HEK293 (cell line): ENCODE results near the gene GALNT1.

Source experiments
- KLF16 ChIP-seq: fragments of 450-650 bp; formaldehyde crosslinking; IDR thresholded peaks from 2 replicates; pipeline ENCODE4 v1.5.1; 2017; ENCODE audit warnings: missing biosample characterization, missing genetic modification characterization
- SCRT2 ChIP-seq: fragments of 450-650 bp; formaldehyde crosslinking; IDR thresholded peaks from 2 replicates; pipeline ENCODE4 v1.5.1; 2016; ENCODE audit warnings: missing biosample characterization, missing genetic modification characterization
- TRIM28 ChIP-seq: IDR thresholded peaks from 2 replicates; pipeline ENCODE4 v1.6.1; 2011; ENCODE audit warnings: low read length, control low read depth, borderline replicate concordance
- ZEB2 ChIP-seq: fragments of 450-650 bp; formaldehyde crosslinking; IDR thresholded peaks from 2 replicates; pipeline ENCODE4 v1.5.1; 2016; ENCODE audit warnings: missing biosample characterization, missing genetic modification characterization
- ZNF138 ChIP-seq: fragments of 450-650 bp; formaldehyde crosslinking; IDR thresholded peaks from 2 replicates; pipeline ENCODE4 v1.5.1; 2016; ENCODE audit warnings: missing biosample characterization, missing genetic modification characterization, borderline replicate concordance
- ZNF16 ChIP-seq: fragments of 450-650 bp; formaldehyde crosslinking; IDR thresholded peaks from 2 replicates; pipeline ENCODE4 v1.5.1; 2016; ENCODE audit warnings: low read depth, missing biosample characterization, missing genetic modification characterization
- ZNF768 ChIP-seq: fragments of 450-650 bp; formaldehyde crosslinking; IDR thresholded peaks from 2 replicates; pipeline ENCODE4 v1.5.1; 2018; ENCODE audit warnings: missing biosample characterization, mild to moderate bottlenecking, missing genetic modification characterization
- ZNF830 ChIP-seq: fragments of 450-650 bp; IDR thresholded peaks from 2 replicates; pipeline ENCODE4 v1.5.0; 2018; ENCODE audit warnings: missing biosample characterization, missing genetic modification characterization, low read depth, mild to moderate bottlenecking, moderate library complexity
- TF ChIP-seq, protein P1 (sequence below): fragments of 450-650 bp; formaldehyde crosslinking; IDR thresholded peaks from 2 replicates; pipeline ENCODE4 v1.5.1; 2016; ENCODE audit warnings: missing biosample characterization, missing genetic modification characterization
- TF ChIP-seq, protein P2 (sequence below): fragments of 450-650 bp; formaldehyde crosslinking; IDR thresholded peaks from 2 replicates; pipeline ENCODE4 v1.5.1; 2016; ENCODE audit warnings: missing biosample characterization, missing genetic modification characterization
- TF ChIP-seq, protein P3 (sequence below): fragments of 450-650 bp; IDR thresholded peaks from 2 replicates; pipeline ENCODE4 v1.5.1; 2018; ENCODE audit warnings: missing biosample characterization, mild to moderate bottlenecking, missing genetic modification characterization
- TF ChIP-seq, protein P4 (sequence below): fragments of 450-650 bp; formaldehyde crosslinking; IDR thresholded peaks from 2 replicates; pipeline ENCODE4 v1.5.1; 2016; ENCODE audit warnings: missing biosample characterization, missing genetic modification characterization, low read depth
- TF ChIP-seq, protein P5 (sequence below): fragments of 450-650 bp; formaldehyde crosslinking; IDR thresholded peaks from 2 replicates; pipeline ENCODE4 v1.5.1; 2016; ENCODE audit warnings: missing biosample characterization, missing genetic modification characterization
- TF ChIP-seq, protein P6 (sequence below): fragments of 450-650 bp; formaldehyde crosslinking; IDR thresholded peaks from 2 replicates; pipeline ENCODE4 v1.5.1; 2016; ENCODE audit warnings: missing biosample characterization, missing genetic modification characterization

DNA sequence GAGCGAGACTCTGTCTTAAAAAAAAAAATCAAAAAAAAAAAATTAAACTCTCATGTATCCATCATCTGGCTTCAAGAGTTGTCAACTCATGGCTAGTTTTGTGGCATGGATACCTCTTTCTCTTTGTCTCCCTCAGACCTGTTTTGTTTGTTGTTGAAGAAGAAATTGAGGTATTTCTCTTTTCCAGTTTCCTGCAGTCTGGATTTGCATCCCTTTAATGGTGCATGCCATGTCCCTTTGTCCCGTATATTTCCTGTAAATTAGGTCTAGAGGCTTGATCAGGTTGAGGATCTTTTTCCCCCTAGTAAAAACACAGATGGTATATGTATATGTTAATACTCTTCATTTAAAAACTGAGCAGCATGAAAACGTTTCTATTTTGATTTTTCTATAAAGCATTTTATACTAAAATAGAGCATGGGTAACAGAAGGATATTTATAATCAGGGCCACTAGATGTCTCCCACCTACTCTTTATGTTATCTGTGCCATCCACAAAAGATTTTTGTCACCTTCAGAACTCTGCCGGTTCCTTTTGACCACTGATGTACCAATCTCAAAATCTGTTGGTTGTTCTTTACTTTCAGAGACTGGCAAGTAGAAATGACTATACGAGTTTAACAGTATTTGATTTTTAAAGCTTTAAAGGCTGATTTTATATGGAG lies 80.1 kb downstream of the GALNT1 start:
- TF ChIP-seq, protein P1, sequence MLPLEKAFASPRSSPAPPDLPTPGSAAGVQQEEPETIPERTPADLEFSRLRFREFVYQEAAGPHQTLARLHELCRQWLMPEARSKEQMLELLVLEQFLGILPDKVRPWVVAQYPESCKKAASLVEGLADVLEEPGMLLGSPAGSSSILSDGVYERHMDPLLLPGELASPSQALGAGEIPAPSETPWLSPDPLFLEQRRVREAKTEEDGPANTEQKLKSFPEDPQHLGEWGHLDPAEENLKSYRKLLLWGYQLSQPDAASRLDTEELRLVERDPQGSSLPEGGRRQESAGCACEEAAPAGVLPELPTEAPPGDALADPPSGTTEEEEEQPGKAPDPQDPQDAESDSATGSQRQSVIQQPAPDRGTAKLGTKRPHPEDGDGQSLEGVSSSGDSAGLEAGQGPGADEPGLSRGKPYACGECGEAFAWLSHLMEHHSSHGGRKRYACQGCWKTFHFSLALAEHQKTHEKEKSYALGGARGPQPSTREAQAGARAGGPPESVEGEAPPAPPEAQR, result no peak
- TF ChIP-seq TRIM28 (no peak), ZNF16 (tag by site-specific recombination) (no peak), SCRT2 (tag by site-specific recombination) (no peak), ZNF768 (tag by site-specific recombination) (no peak), ZNF830 (tag by site-specific recombination) (no peak), KLF16 (no peak), ZNF138 (tag by site-specific recombination) (no peak), ZEB2 (tag by site-specific recombination) (no peak)
- TF ChIP-seq, protein P2, sequence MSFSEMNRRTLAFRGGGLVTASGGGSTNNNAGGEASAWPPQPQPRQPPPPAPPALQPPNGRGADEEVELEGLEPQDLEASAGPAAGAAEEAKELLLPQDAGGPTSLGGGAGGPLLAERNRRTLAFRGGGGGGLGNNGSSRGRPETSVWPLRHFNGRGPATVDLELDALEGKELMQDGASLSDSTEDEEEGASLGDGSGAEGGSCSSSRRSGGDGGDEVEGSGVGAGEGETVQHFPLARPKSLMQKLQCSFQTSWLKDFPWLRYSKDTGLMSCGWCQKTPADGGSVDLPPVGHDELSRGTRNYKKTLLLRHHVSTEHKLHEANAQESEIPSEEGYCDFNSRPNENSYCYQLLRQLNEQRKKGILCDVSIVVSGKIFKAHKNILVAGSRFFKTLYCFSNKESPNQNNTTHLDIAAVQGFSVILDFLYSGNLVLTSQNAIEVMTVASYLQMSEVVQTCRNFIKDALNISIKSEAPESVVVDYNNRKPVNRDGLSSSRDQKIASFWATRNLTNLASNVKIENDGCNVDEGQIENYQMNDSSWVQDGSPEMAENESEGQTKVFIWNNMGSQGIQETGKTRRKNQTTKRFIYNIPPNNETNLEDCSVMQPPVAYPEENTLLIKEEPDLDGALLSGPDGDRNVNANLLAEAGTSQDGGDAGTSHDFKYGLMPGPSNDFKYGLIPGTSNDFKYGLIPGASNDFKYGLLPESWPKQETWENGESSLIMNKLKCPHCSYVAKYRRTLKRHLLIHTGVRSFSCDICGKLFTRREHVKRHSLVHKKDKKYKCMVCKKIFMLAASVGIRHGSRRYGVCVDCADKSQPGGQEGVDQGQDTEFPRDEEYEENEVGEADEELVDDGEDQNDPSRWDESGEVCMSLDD (tag by site-specific recombination), result no peak
- TF ChIP-seq, protein P3, sequence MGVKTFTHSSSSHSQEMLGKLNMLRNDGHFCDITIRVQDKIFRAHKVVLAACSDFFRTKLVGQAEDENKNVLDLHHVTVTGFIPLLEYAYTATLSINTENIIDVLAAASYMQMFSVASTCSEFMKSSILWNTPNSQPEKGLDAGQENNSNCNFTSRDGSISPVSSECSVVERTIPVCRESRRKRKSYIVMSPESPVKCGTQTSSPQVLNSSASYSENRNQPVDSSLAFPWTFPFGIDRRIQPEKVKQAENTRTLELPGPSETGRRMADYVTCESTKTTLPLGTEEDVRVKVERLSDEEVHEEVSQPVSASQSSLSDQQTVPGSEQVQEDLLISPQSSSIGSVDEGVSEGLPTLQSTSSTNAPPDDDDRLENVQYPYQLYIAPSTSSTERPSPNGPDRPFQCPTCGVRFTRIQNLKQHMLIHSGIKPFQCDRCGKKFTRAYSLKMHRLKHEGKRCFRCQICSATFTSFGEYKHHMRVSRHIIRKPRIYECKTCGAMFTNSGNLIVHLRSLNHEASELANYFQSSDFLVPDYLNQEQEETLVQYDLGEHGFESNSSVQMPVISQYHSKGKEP (tag by site-specific recombination), result no peak
- TF ChIP-seq, protein P4, sequence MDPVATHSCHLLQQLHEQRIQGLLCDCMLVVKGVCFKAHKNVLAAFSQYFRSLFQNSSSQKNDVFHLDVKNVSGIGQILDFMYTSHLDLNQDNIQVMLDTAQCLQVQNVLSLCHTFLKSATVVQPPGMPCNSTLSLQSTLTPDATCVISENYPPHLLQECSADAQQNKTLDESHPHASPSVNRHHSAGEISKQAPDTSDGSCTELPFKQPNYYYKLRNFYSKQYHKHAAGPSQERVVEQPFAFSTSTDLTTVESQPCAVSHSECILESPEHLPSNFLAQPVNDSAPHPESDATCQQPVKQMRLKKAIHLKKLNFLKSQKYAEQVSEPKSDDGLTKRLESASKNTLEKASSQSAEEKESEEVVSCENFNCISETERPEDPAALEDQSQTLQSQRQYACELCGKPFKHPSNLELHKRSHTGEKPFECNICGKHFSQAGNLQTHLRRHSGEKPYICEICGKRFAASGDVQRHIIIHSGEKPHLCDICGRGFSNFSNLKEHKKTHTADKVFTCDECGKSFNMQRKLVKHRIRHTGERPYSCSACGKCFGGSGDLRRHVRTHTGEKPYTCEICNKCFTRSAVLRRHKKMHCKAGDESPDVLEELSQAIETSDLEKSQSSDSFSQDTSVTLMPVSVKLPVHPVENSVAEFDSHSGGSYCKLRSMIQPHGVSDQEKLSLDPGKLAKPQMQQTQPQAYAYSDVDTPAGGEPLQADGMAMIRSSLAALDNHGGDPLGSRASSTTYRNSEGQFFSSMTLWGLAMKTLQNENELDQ (tag by site-specific recombination), result no peak
- TF ChIP-seq, protein P5, sequence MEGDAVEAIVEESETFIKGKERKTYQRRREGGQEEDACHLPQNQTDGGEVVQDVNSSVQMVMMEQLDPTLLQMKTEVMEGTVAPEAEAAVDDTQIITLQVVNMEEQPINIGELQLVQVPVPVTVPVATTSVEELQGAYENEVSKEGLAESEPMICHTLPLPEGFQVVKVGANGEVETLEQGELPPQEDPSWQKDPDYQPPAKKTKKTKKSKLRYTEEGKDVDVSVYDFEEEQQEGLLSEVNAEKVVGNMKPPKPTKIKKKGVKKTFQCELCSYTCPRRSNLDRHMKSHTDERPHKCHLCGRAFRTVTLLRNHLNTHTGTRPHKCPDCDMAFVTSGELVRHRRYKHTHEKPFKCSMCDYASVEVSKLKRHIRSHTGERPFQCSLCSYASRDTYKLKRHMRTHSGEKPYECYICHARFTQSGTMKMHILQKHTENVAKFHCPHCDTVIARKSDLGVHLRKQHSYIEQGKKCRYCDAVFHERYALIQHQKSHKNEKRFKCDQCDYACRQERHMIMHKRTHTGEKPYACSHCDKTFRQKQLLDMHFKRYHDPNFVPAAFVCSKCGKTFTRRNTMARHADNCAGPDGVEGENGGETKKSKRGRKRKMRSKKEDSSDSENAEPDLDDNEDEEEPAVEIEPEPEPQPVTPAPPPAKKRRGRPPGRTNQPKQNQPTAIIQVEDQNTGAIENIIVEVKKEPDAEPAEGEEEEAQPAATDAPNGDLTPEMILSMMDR (tag by site-specific recombination), result no peak
- TF ChIP-seq, protein P6, sequence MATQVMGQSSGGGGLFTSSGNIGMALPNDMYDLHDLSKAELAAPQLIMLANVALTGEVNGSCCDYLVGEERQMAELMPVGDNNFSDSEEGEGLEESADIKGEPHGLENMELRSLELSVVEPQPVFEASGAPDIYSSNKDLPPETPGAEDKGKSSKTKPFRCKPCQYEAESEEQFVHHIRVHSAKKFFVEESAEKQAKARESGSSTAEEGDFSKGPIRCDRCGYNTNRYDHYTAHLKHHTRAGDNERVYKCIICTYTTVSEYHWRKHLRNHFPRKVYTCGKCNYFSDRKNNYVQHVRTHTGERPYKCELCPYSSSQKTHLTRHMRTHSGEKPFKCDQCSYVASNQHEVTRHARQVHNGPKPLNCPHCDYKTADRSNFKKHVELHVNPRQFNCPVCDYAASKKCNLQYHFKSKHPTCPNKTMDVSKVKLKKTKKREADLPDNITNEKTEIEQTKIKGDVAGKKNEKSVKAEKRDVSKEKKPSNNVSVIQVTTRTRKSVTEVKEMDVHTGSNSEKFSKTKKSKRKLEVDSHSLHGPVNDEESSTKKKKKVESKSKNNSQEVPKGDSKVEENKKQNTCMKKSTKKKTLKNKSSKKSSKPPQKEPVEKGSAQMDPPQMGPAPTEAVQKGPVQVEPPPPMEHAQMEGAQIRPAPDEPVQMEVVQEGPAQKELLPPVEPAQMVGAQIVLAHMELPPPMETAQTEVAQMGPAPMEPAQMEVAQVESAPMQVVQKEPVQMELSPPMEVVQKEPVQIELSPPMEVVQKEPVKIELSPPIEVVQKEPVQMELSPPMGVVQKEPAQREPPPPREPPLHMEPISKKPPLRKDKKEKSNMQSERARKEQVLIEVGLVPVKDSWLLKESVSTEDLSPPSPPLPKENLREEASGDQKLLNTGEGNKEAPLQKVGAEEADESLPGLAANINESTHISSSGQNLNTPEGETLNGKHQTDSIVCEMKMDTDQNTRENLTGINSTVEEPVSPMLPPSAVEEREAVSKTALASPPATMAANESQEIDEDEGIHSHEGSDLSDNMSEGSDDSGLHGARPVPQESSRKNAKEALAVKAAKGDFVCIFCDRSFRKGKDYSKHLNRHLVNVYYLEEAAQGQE (tag by site-specific recombination), result no peak
